ENCODE data around the gene IRF7. TPM values are rescaled to one million over a fixed set of nuclear protein-coding genes. Genes with fewer than 3 reads are reported as not detected.

Gene IRF7
- polyA plus RNA-seq, 1 experiment = 2.4 TPM

DNA sequence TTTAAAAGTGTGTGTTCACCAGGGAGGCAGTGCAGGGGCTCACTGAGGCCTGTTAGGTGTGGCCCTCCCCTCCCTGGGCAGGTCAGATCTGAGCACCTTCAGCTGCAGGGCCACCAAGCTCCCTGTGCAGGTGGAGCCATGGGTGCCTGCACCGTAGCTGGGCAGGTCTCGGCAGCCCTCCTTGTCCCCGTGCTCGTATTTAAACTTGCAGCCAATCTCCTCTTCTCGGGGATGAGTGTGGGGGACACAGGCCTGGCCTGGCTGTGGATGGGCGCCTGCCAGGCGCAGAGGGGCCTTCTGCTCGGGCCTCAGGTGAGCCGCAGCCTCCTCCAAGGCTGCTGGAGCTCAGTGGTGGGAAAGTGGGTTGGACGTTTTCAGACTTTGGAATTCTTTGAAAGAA, 20.4 kb downstream of the IRF7 start:
- no peaks in the 10 kb centered on the region for H3K27me3 ChIP-seq (ENCODE audit: control insufficient read depth, insufficient read depth, low read length)
- POLR2A ChIA-PET = no interaction called here
- DNase-seq (ENCODE audit: low read depth, low spot score) = no peak

DNA sequence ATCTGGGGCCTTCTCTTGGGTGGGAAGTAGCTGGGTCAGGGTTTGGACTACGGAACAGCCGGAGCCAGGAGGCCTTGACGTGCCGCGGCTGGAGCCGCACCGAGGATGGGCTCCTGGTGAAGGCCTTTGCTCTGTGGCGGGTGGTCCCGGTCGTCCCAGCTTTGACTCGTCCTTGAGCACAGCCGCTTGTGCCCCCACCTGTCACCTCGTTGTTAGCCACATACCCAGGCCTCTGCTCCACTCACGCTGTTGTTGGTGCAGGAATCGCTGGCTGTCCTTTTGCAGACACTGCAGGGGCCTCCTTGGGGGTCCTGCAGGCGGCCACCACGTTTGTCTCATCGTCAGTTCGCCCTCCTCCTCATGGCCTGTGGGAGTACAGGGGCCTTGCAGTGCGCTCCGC, 22.4 kb downstream of the IRF7 start:
- no peak for DNase-seq (ENCODE audit: low read depth, low spot score)
- H3K9me3 ChIP-seq (ENCODE audit: control insufficient read depth, insufficient read depth, low read length) = no peaks in the 10 kb centered on the region; the same call in 1 of the 2 replicates
- ChIA-PET POLR2A (no interaction called here), CTCF (no interaction called here)
- no peak overlapping the region for H3K27ac ChIP-seq (ENCODE audit: low read depth, low read length)
- no peak for TF ChIP-seq CTCF (IDR thresholded peaks at IDR 0.05; ENCODE audit: low read depth, low read length)
- no peak overlapping the region for H3K4me3 ChIP-seq (ENCODE audit: low read depth, low read length)
- no peaks in the 10 kb centered on the region for H3K27me3 ChIP-seq (ENCODE audit: control insufficient read depth, insufficient read depth, low read length)

More for the DNA sequence above, 20.4 kb downstream of the IRF7 start:
- CTCF ChIA-PET = no interaction called here
- no peak overlapping the region for H3K4me3 ChIP-seq (ENCODE audit: low read depth, low read length)
- no peaks in the 10 kb centered on the region; the same call in 1 of the 2 replicates for H3K9me3 ChIP-seq (ENCODE audit: control insufficient read depth, insufficient read depth, low read length)
- H3K27ac ChIP-seq (ENCODE audit: low read depth, low read length) = no peak overlapping the region
- no peak for TF ChIP-seq CTCF (IDR thresholded peaks at IDR 0.05; ENCODE audit: low read depth, low read length)

GRCh38 chr11:592918-593317, 22.8 kb downstream of the IRF7 start:
- ChIA-PET POLR2A (no interaction called here), CTCF (no interaction called here)

DNA sequence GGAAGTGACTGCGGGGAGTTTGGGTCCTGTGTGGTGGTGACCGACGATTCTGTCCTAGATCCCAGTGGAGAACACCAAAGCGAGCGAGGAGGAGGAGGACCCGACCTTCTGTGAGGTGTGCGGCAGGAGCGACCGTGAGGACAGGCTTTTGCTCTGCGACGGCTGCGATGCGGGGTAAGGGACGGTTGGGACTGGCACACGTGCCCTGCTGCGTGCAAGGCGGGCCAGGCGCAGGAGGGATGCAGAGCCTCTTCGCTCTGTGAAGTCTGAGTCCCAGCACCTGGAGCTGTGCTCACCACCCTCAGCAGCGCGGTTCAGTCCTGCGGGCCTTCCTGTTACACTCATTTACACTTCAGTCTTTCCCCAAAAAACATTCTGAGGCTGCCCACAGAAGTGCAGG, 23.2 kb downstream of the IRF7 start:
- TF ChIP-seq CTCF (IDR thresholded peaks at IDR 0.05; ENCODE audit: low read depth, low read length) = no peak
- Histone ChIP-seq H3K27me3 (ENCODE audit: control insufficient read depth, insufficient read depth, low read length) (no peaks in the 10 kb centered on the region), H3K27ac (ENCODE audit: low read depth, low read length) (no peak overlapping the region), H3K9me3 (ENCODE audit: control insufficient read depth, insufficient read depth, low read length) (no peaks in the 10 kb centered on the region; the same call in 1 of the 2 replicates), H3K4me3 (ENCODE audit: low read depth, low read length) (no peak overlapping the region)
- POLR2A ChIA-PET = no interaction called here
- no peak for DNase-seq (ENCODE audit: low read depth, low spot score)
- CTCF ChIA-PET = no interaction called here

More at GRCh38 chr11:592918-593317, 22.8 kb downstream of the IRF7 start:
- Histone ChIP-seq H3K9me3 (ENCODE audit: control insufficient read depth, insufficient read depth, low read length) (no peaks in the 10 kb centered on the region; the same call in 1 of the 2 replicates), H3K4me3 (ENCODE audit: low read depth, low read length) (no peak overlapping the region), H3K27ac (ENCODE audit: low read depth, low read length) (no peak overlapping the region), H3K27me3 (ENCODE audit: control insufficient read depth, insufficient read depth, low read length) (no peaks in the 10 kb centered on the region)
- no peak for TF ChIP-seq CTCF (IDR thresholded peaks at IDR 0.05; ENCODE audit: low read depth, low read length)
- no peak for DNase-seq (ENCODE audit: low read depth, low spot score)

DNA sequence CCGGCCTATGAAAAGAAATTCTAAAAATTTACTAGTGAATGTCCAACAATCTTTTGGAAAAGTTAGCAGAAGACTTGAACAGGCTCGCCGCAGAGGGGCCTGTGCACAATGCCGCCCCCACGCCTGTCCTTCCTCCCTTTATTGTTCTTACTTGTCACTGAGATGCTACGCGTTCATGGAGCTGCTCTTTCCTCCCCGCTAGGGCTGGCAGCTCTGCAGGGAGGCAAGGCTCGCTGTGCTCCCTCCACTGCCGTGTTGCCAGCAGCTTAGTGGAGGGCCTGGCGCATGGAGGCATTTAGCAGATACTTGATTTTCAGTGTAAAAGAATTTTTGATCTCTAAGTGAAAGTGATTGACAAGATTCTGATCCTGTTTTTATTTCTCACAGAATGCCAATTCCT, 24.8 kb downstream of the IRF7 start:
- Histone ChIP-seq H3K4me3 (ENCODE audit: low read depth, low read length) (no peak overlapping the region), H3K27me3 (ENCODE audit: control insufficient read depth, insufficient read depth, low read length) (no peaks in the 10 kb centered on the region)
- CTCF ChIA-PET = interaction anchor here (1.0 kb wide), 1 partner anchor 9 kb away, joined by 3 read pairs; no protein-coding TSS in a partner anchor

More for the DNA sequence above, 24.8 kb downstream of the IRF7 start:
- POLR2A ChIA-PET = interaction anchor here (0.7 kb wide), 1 partner anchor 136 kb away, joined by 6 read pairs; no protein-coding TSS in a partner anchor
- no peak overlapping the region for H3K27ac ChIP-seq (ENCODE audit: low read depth, low read length)
- no peaks in the 10 kb centered on the region; the same call in 1 of the 2 replicates for H3K9me3 ChIP-seq (ENCODE audit: control insufficient read depth, insufficient read depth, low read length)
- no peak for DNase-seq (ENCODE audit: low read depth, low spot score)
- TF ChIP-seq CTCF (IDR thresholded peaks at IDR 0.05; ENCODE audit: low read depth, low read length) = no peak

Measured in AG04450 (cell line).